Thoracic aorta (tissue), 2 donors: ENCODE measurements around the gene TMPRSS11A. TPM values are rescaled to one million over a fixed set of nuclear protein-coding genes. Genes with fewer than 3 reads are reported as not detected.

ENCODE experiments used
- ATAC-seq: fragments of 150-250 bp; one replicate; pipeline ENCODE4 v1.8.0; 2017; ENCODE audit warnings: low read depth; ENCODE audit not compliant: insufficient number of reproducible peaks, low FRiP score
- DNase-seq: peaks from one replicate; pipeline ENCODE4 v3.0.0-alpha.2; 2020; ENCODE audit warnings: low spot score
- H3K27ac ChIP-seq, 2 donors: fragments of 200-600 bp; sonication (generic); 1 replicate in 1 of 2; 2 replicates in 1 of 2; pipeline ENCODE4 v1.5.1; 2016; ENCODE audit warnings: mild to moderate bottlenecking in 2 of 2, moderate library complexity in 2 of 2
- H3K27me3 ChIP-seq: fragments of 200-600 bp; sonication (generic); replicated peaks from 2 replicates; pipeline ENCODE4 v1.6.0; 2016; ENCODE audit warnings: mild to moderate bottlenecking; ENCODE audit not compliant: insufficient read depth
- H3K36me3 ChIP-seq: fragments of 200-600 bp; sonication (generic); one replicate; pipeline ENCODE4 v1.5.1; 2016
- H3K4me1 ChIP-seq, 2 donors: fragments of 200-600 bp; sonication (generic); 1 replicate in 1 of 2; 2 replicates in 1 of 2; pipeline versions ENCODE4 v1.5.1 to v1.6.0; 2016; ENCODE audit warnings: low read depth in 2 of 2, mild to moderate bottlenecking in 1 of 2; ENCODE audit not compliant: control insufficient read depth in 1 of 2
- H3K4me3 ChIP-seq: fragments of 200-600 bp; sonication (generic); 2 replicates; pipeline ENCODE4 v1.5.1; 2016; ENCODE audit warnings: mild to moderate bottlenecking
- H3K9me3 ChIP-seq: fragments of 200-600 bp; sonication (generic); 2 replicates; pipeline ENCODE4 v1.5.1; 2016
- CTCF ChIP-seq: fragments of 200-600 bp; sonication (generic); IDR thresholded peaks from one replicate; pipeline ENCODE4 v1.5.1; 2019; ENCODE audit warnings: antibody characterized with exemption
- total RNA-seq, 2 donors: library from RNA; depleted of rRNA; stranded (reverse); fragments of >200 nt; gene quantifications; one replicate each; pipeline versions ENCODE4 v1.1.0 to v1.2.3, GENCODE V29; 2016

TMPRSS11A gene
- total RNA-seq, 2 donors from 2014 or later, result not detected

- Histone ChIP-seq H3K36me3 (no peaks in the 10 kb centered on the region), H3K4me3 (no peak overlapping the region), H3K27me3 (no peaks in the 10 kb centered on the region), H3K9me3 (no peaks in the 10 kb centered on the region), H3K4me1 (no peaks in the 10 kb centered on the region), H3K27ac (no peak overlapping the region)
- DNase-seq, result no peak
- no peak for ATAC-seq
- no peak for TF ChIP-seq CTCF
Observed at GRCh38 chr4:67926485-67926884, 36.8 kb downstream of the TMPRSS11A start.

- Histone ChIP-seq H3K4me3 (no peak overlapping the region), H3K27me3 (no peaks in the 10 kb centered on the region), H3K4me1 (no peaks in the 10 kb centered on the region), H3K36me3 (no peaks in the 10 kb centered on the region), H3K27ac (no peak overlapping the region), H3K9me3 (no peaks in the 10 kb centered on the region)
- DNase-seq (no peak), ATAC-seq (no peak)
- TF ChIP-seq CTCF, result no peak
Observed at GRCh38 chr4:67922697-67923096, 40.6 kb downstream of the TMPRSS11A start.

GRCh38 chr4:67918428-67918827 lies 44.9 kb downstream of the TMPRSS11A start:
- H3K9me3 ChIP-seq, result no peaks in the 10 kb centered on the region
- no peak for TF ChIP-seq CTCF
- H3K27me3 ChIP-seq, result no peaks in the 10 kb centered on the region
- DNase-seq (no peak), ATAC-seq (no peak)
- H3K27ac ChIP-seq, result no peak overlapping the region
- H3K4me3 ChIP-seq, result no peak overlapping the region
- no peaks in the 10 kb centered on the region for H3K4me1 ChIP-seq
- no peaks in the 10 kb centered on the region for H3K36me3 ChIP-seq

- H3K27ac ChIP-seq, result no peak overlapping the region
- no peaks in the 10 kb centered on the region for H3K4me1 ChIP-seq
- no peaks in the 10 kb centered on the region for H3K27me3 ChIP-seq
- no peaks in the 10 kb centered on the region for H3K9me3 ChIP-seq
- DNase-seq (no peak), ATAC-seq (no peak)
- no peak overlapping the region for H3K4me3 ChIP-seq
- H3K36me3 ChIP-seq, result no peaks in the 10 kb centered on the region
- TF ChIP-seq CTCF, result no peak
Observed at GRCh38 chr4:67915400-67915966, 47.8 kb downstream of the TMPRSS11A start.

GRCh38 chr4:67912080-67912479 lies 51.2 kb downstream of the TMPRSS11A start:
- no peak for TF ChIP-seq CTCF
- H3K27ac ChIP-seq, result no peak overlapping the region
- no peaks in the 10 kb centered on the region for H3K9me3 ChIP-seq
- H3K4me3 ChIP-seq, result no peak overlapping the region
- ATAC-seq, result no peak
- H3K27me3 ChIP-seq, result no peaks in the 10 kb centered on the region
- no peaks in the 10 kb centered on the region for H3K4me1 ChIP-seq
- no peaks in the 10 kb centered on the region for H3K36me3 ChIP-seq
- DNase-seq, result no peak
